GM12878 (cell line): Measurements from ENCODE around the gene C11orf52. TPM values are rescaled to one million over a fixed set of nuclear protein-coding genes. Genes with fewer than 3 reads are reported as not detected.

Experiments used
- ATAC-seq: fragments of 200-7000 bp; cut with Tn5 transposase; 3 replicates; pipeline ENCODE4 v1.9.1; 2020; ENCODE audit warnings: mild to moderate bottlenecking, moderate library complexity
- BruUV-seq: library from RNA; stranded (reverse); fragments of 400-500 nt; replicated peaks from 2 replicates; lab custom pipeline; 2021; lab: Mats Ljungman, UMichigan
- CTCF ChIA-PET: fragments of 300-600 bp; sonication (Branson Sonifier 250); formaldehyde crosslinking; extraction: SDS; loops from one replicate; lab custom pipeline; 2021; ENCODE audit warnings: inconsistent platforms; lab: Yijun Ruan, JAX
- POLR2A ChIA-PET: fragments of 350-600 bp; formaldehyde crosslinking; extraction: SDS; loops from one replicate; lab custom pipeline; 2021; ENCODE audit warnings: inconsistent platforms; lab: Charles Lee
- RAD21 ChIA-PET: fragments of 300-600 bp; sonication (Branson Sonifier 250); formaldehyde crosslinking; loops from one replicate; lab custom pipeline; 2023; ENCODE audit warnings: antibody characterized with exemption; ENCODE audit not compliant: unreplicated experiment; lab: Charles Lee
- SMC1A ChIA-PET: fragments of 300-600 bp; sonication (Branson Sonifier 250); formaldehyde crosslinking; loops from one replicate; lab custom pipeline; 2023; ENCODE audit not compliant: unreplicated experiment, uncharacterized antibody; lab: Charles Lee
- DNase-seq: peaks from one replicate; pipeline ENCODE4 v3.0.0-alpha.2; 2011; ENCODE audit warnings: low read depth, low spot score
- FAIRE-seq: peaks from 3 replicates; lab custom pipeline; 2011; peaks lifted over from hg19 to GRCh38; lab: Jason Lieb, UNC
- H2AFZ ChIP-seq: 2 replicates; pipeline ENCODE4 v1.6.0; 2011; ENCODE audit warnings: low read depth, low read length, control low read depth; ENCODE audit not compliant: control insufficient read depth
- H3K27ac ChIP-seq: 2 replicates; pipeline ENCODE4 v1.5.1; 2011; ENCODE audit warnings: control low read depth; ENCODE audit not compliant: control insufficient read depth, insufficient read depth
- H3K27me3 ChIP-seq, 2 experiments: replicated peaks in 1 of 2; 2 replicates each; pipeline versions ENCODE4 v1.6.0 to v1.6.1; 2011; ENCODE audit warnings: low read length in 1 of 2; ENCODE audit not compliant: control insufficient read depth in 2 of 2, insufficient read depth in 2 of 2
- H3K36me3 ChIP-seq, 2 experiments: 2 replicates each; pipeline ENCODE4 v1.5.1; 2011; ENCODE audit warnings: low read length in 1 of 2; ENCODE audit not compliant: control insufficient read depth in 2 of 2, insufficient read depth in 2 of 2
- H3K4me1 ChIP-seq: 2 replicates; pipeline ENCODE4 v1.6.1; 2011; ENCODE audit warnings: mild to moderate bottlenecking, low read length, moderate library complexity, mixed read lengths; ENCODE audit not compliant: control insufficient read depth, insufficient read depth
- H3K4me2 ChIP-seq: 2 replicates; pipeline ENCODE4 v1.6.0; 2011; ENCODE audit warnings: control low read depth; ENCODE audit not compliant: control insufficient read depth, insufficient read depth
- H3K4me3 ChIP-seq: fragments of 200-600 bp; sonication (generic); 2 replicates; pipeline ENCODE4 v1.5.1; 2016
- H3K79me2 ChIP-seq: 2 replicates; pipeline ENCODE4 v1.6.0; 2011; ENCODE audit warnings: low read length; ENCODE audit not compliant: control insufficient read depth, insufficient read depth
- H3K9ac ChIP-seq: 2 replicates; pipeline ENCODE4 v1.8.0; 2011; ENCODE audit warnings: low read length, control low read depth, mixed read lengths; ENCODE audit not compliant: control insufficient read depth, insufficient read depth
- H3K9me3 ChIP-seq: replicated peaks from 3 replicates; pipeline ENCODE4 v1.5.1; 2011; ENCODE audit warnings: mild to moderate bottlenecking, low read length; ENCODE audit not compliant: control insufficient read depth, insufficient read depth
- H4K20me1 ChIP-seq: 2 replicates; pipeline ENCODE4 v1.6.0; 2011; ENCODE audit not compliant: control insufficient read depth, insufficient read depth
- GATAD2B ChIP-seq: fragments of 450-650 bp; conservative IDR thresholded peaks from 2 replicates; pipeline ENCODE4 v1.6.1; 2017; ENCODE audit warnings: low read depth, mild to moderate bottlenecking, moderate library complexity
- HCFC1 ChIP-seq: fragments of 150-350 bp; IDR thresholded peaks from 2 replicates; pipeline ENCODE4 v1.6.1; 2014; ENCODE audit warnings: low read length
- HDGF ChIP-seq: fragments of 450-650 bp; IDR thresholded peaks from 2 replicates; pipeline ENCODE4 v1.6.1; 2016; ENCODE audit warnings: antibody characterized with exemption
- MEF2A ChIP-seq: IDR thresholded peaks from 2 replicates; pipeline ENCODE4 v1.6.1; 2011; ENCODE audit warnings: low read depth, mild to moderate bottlenecking, low read length, moderate library complexity; ENCODE audit not compliant: insufficient read depth
- NFIC ChIP-seq: IDR thresholded peaks from 2 replicates; pipeline ENCODE4 v1.6.1; 2012; ENCODE audit warnings: low read depth, mild to moderate bottlenecking, inconsistent platforms, low read length, moderate library complexity
- NFYB ChIP-seq: IDR thresholded peaks from 2 replicates; pipeline ENCODE4 v1.6.1; 2011; ENCODE audit warnings: low read depth, mild to moderate bottlenecking, low read length, improper control_type of control experiment, moderate library complexity; ENCODE audit not compliant: insufficient read depth
- ZBED1 ChIP-seq: IDR thresholded peaks from 2 replicates; pipeline ENCODE4 v1.6.1; 2016; ENCODE audit warnings: borderline replicate concordance
- ZBTB11 ChIP-seq: fragments of 450-650 bp; formaldehyde crosslinking; IDR thresholded peaks from 2 replicates; pipeline ENCODE4 v1.5.0; 2022; ENCODE audit warnings: mild to moderate bottlenecking, missing genetic modification characterization
- ZNF384 ChIP-seq: IDR thresholded peaks from 2 replicates; pipeline ENCODE4 v1.6.1; 2012; ENCODE audit warnings: low read depth, mild to moderate bottlenecking, low read length, improper control_type of control experiment, borderline replicate concordance
- WGBS: methylation state at CpG from one replicate; pipeline ENCODE4 v1.1.6; 2016; ENCODE audit warnings: low lambda C conversion rate; ENCODE audit not compliant: insufficient replicate concordance, insufficient coverage; ENCODE audit errors: missing lambda C conversion rate; 5-methylcytosine and 5-hydroxymethylcytosine counted together
- in situ Hi-C: fragments of 300-500 bp; cut with MboI; formaldehyde crosslinking; loops from 9 replicates; pipeline ENCODE4 v1.14.3; 2018; ENCODE audit warnings: mixed read lengths
- intact Hi-C: fragments of 100-400 bp; cut with micrococcal nuclease; formaldehyde crosslinking; loops from one replicate; pipeline ENCODE4 v1.14.2; 2022; ENCODE audit not compliant: unreplicated experiment
- polyA plus RNA-seq, 11 experiments: library from polyadenylated mRNA; depleted of rRNA in 4 of 11; unstranded in 6 of 11; stranded (reverse) in 5 of 11; fragments of >200 nt; fragmentation: Nextera tagmentation in 4 of 11; fragmentation: Illumina TruSeq in 1 of 11; extraction: Ambion mirVana in 4 of 11; extraction: Trizol in 1 of 11; gene quantifications; 1 replicate in 1 of 11; 2 replicates in 10 of 11; pipeline versions ENCODE4 v1.2.1 to v1.2.3, GENCODE V29; 2011 to 2016; ENCODE audit warnings: inconsistent platforms in 2 of 11, missing spikeins in 2 of 11, low read depth in 1 of 11
- total RNA-seq, 4 experiments: library from RNA; depleted of rRNA in 3 of 4; stranded (reverse); fragments of >200 nt in 3 of 4; fragmentation: Illumina TruSeq in 1 of 4; extraction: Trizol in 1 of 4; gene quantifications; 2 replicates each; pipeline versions ENCODE4 v1.2.1 to v1.2.3, GENCODE V29; 2013 to 2021
- TF ChIP-seq, protein P1 (sequence below): fragments of 150-350 bp; IDR thresholded peaks from 2 replicates; pipeline ENCODE4 v1.6.1; 2016; ENCODE audit warnings: low read depth, low read length
- TF ChIP-seq, protein P2 (sequence below): IDR thresholded peaks from 2 replicates; pipeline ENCODE4 v1.6.1; 2012; ENCODE audit warnings: low read depth, low read length, improper control_type of control experiment

Gene C11orf52
- total and polyA plus RNA-seq, 10 of the 15 experiments (the other 5 are each of a cell fraction or from before 2014, with no cell fraction given) = not detected

GRCh38 chr11:111963931-111964340 lies 45.2 kb downstream of the C11orf52 start:
- no peak for ATAC-seq
- Histone ChIP-seq H3K27ac (no peak overlapping the region), H4K20me1 (no peaks in the 10 kb centered on the region), H3K27me3 (no peaks in the 10 kb centered on the region), H3K79me2 (no peaks in the 10 kb centered on the region), H2AFZ (no peak overlapping the region), H3K4me1 (no peaks in the 10 kb centered on the region), H3K4me2 (no peak overlapping the region), H3K4me3 (no peak overlapping the region)
- no peak for FAIRE-seq
- no peak for DNase-seq
- CTCF ChIA-PET = no interaction called here
- no TSS peak for BruUV-seq
- 38% methylated on average over 5 of the region's 5 CpGs for WGBS
- RAD21 ChIA-PET = no interaction called here
- POLR2A ChIA-PET = no interaction called here
- SMC1A ChIA-PET = interaction anchor here (1.1 kb wide), 1 partner anchor 18 kb away, joined by 4 read pairs; no protein-coding TSS in a partner anchor
- intact Hi-C loops = no loop called here
- no peak for TF ChIP-seq NFIC
- no peak for TF ChIP-seq HDGF
- TF ChIP-seq ZBED1 = no peak
- TF ChIP-seq GATAD2B = no peak
- no peak for TF ChIP-seq NFYB
- TF ChIP-seq, all 136 proteins: peak for 0
- Histone ChIP-seq H3K9me3 (no peaks in the 10 kb centered on the region), H3K36me3 (no peaks in the 10 kb centered on the region), H3K9ac (no peak overlapping the region)
- in situ Hi-C loops = no loop called here

DNA sequence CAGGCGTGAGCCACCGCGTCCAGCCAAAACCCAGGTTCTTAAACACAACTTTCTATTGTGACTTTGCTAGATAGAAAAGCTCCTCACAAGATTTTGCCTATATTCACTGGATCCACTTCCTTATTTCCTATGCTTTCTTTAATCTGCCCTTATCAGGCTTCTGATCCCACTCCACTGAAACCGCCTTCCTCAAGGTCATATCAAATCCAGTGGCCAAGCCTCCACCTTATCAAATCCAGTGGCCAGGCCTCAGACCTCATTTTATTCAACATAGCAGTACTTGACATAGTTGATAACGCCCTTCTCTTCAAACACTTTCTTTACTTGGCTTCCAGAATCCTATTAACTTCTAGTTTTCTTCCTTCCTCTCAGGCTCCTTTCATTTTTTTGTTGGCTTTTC lies 48.0 kb downstream of the C11orf52 start:
- no peak overlapping the region for H2AFZ ChIP-seq
- CTCF ChIA-PET = no interaction called here
- no peak for ATAC-seq
- SMC1A ChIA-PET = no interaction called here
- POLR2A ChIA-PET = no interaction called here
- no peak overlapping the region for H3K4me3 ChIP-seq
- no peak overlapping the region for H3K4me2 ChIP-seq
- no peaks in the 10 kb centered on the region for H4K20me1 ChIP-seq
- in situ Hi-C loops = no loop called here
- no peak for FAIRE-seq
- no peaks in the 10 kb centered on the region for H3K27me3 ChIP-seq
- RAD21 ChIA-PET = no interaction called here
- no peak overlapping the region for H3K9ac ChIP-seq
- no peak overlapping the region for H3K27ac ChIP-seq
- H3K79me2 ChIP-seq = no peaks in the 10 kb centered on the region
- no TSS peak for BruUV-seq
- intact Hi-C loops = no loop called here
- DNase-seq = no peak
- WGBS = 66% methylated on average over 5 of the region's 5 CpGs
- no peaks in the 10 kb centered on the region for H3K4me1 ChIP-seq
- H3K36me3 ChIP-seq = no peaks in the 10 kb centered on the region
- H3K9me3 ChIP-seq = no peaks in the 10 kb centered on the region
- TF ChIP-seq MEF2A (no peak), ZBTB11 (CRISPR knock-in tag) (no peak), HCFC1 (no peak), ZNF384 (no peak)
- TF ChIP-seq, protein P1, sequence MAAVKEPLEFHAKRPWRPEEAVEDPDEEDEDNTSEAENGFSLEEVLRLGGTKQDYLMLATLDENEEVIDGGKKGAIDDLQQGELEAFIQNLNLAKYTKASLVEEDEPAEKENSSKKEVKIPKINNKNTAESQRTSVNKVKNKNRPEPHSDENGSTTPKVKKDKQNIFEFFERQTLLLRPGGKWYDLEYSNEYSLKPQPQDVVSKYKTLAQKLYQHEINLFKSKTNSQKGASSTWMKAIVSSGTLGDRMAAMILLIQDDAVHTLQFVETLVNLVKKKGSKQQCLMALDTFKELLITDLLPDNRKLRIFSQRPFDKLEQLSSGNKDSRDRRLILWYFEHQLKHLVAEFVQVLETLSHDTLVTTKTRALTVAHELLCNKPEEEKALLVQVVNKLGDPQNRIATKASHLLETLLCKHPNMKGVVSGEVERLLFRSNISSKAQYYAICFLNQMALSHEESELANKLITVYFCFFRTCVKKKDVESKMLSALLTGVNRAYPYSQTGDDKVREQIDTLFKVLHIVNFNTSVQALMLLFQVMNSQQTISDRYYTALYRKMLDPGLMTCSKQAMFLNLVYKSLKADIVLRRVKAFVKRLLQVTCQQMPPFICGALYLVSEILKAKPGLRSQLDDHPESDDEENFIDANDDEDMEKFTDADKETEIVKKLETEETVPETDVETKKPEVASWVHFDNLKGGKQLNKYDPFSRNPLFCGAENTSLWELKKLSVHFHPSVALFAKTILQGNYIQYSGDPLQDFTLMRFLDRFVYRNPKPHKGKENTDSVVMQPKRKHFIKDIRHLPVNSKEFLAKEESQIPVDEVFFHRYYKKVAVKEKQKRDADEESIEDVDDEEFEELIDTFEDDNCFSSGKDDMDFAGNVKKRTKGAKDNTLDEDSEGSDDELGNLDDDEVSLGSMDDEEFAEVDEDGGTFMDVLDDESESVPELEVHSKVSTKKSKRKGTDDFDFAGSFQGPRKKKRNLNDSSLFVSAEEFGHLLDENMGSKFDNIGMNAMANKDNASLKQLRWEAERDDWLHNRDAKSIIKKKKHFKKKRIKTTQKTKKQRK = no peak
- TF ChIP-seq, protein P2, sequence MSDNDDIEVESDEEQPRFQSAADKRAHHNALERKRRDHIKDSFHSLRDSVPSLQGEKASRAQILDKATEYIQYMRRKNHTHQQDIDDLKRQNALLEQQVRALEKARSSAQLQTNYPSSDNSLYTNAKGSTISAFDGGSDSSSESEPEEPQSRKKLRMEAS = no peak
